ENCODE measurements around the gene TMBIM6.

GRCh38 chr12:49730568-49731101, 10.7 kb upstream of the TMBIM6 start:
- TF ChIP-seq POLR2A (IDR thresholded peaks at IDR 0.05; ENCODE audit: low read depth, low read length), result no peak
- TF ChIP-seq POLR2AphosphoS5 (IDR thresholded peaks at IDR 0.05; ENCODE audit: low read depth, low read length), result no peak
- no peak for TF ChIP-seq TAF1 (IDR thresholded peaks at IDR 0.05; ENCODE audit: low read depth, low read length)
- no peak for TF ChIP-seq PAX5 (IDR thresholded peaks at IDR 0.05; ENCODE audit: insufficient read depth, low read length, severe bottlenecking)
- TF ChIP-seq SPI1 (IDR thresholded peaks at IDR 0.05; ENCODE audit: low read depth, low read length), result no peak

All from GM12891 (cell line).